HUES64 (cell line): Measurements from ENCODE around the gene DDX49.

Experiments
- H3K27ac ChIP-seq: 2 replicates; pipeline ENCODE4 v1.7.0; 2013; ENCODE audit warnings: low read depth, low read length, inconsistent platforms
- H3K27me3 ChIP-seq: 2 replicates; pipeline ENCODE4 v1.6.1; 2013; ENCODE audit warnings: mild to moderate bottlenecking, low read length; ENCODE audit not compliant: insufficient read depth
- H3K36me3 ChIP-seq: 2 replicates; pipeline ENCODE4 v1.6.1; 2013; ENCODE audit warnings: mild to moderate bottlenecking, low read length; ENCODE audit not compliant: insufficient read depth
- H3K4me1 ChIP-seq: 2 replicates; pipeline ENCODE4 v1.6.1; 2013; ENCODE audit warnings: mild to moderate bottlenecking, low read length, moderate library complexity; ENCODE audit not compliant: insufficient read depth
- H3K4me3 ChIP-seq: 2 replicates; pipeline ENCODE4 v1.5.1; 2013; ENCODE audit warnings: mild to moderate bottlenecking, low read length, moderate library complexity
- H3K9ac ChIP-seq: 2 replicates; pipeline ENCODE4 v1.6.1; 2013; ENCODE audit warnings: mild to moderate bottlenecking, low read depth, low read length
- H3K9me3 ChIP-seq: 2 replicates; pipeline ENCODE4 v1.6.1; 2013; ENCODE audit warnings: low read depth, low read length; ENCODE audit not compliant: insufficient read depth
- WGBS: fragments of 150-250, 120-280 bp; methylation state at CpG from one replicate; pipeline ENCODE4 v1.1.7; 2013; ENCODE audit warnings: missing lambda C conversion rate; 5-methylcytosine and 5-hydroxymethylcytosine counted together

DDX49 gene

GRCh38 chr19:18881491-18881890, 38.0 kb upstream of the DDX49 start:
- Histone ChIP-seq H3K27ac (no peak overlapping the region), H3K9me3 (0 out of 2 replicates have a peak, but pooled peaks cover 4% of the 10 kb centered on the region), H3K27me3 (no peaks in the 10 kb centered on the region), H3K4me1 (no peaks in the 10 kb centered on the region), H3K36me3 (peaks cover 45% of the 10 kb centered on the region), H3K9ac (no peak overlapping the region), H3K4me3 (no peak overlapping the region)
- WGBS: 93% methylated on average over 7 of the region's 7 CpGs

- Histone ChIP-seq H3K36me3 (peaks cover 31% of the 10 kb centered on the region), H3K4me1 (no peaks in the 10 kb centered on the region)
- WGBS: 93% methylated on average over 30 of the region's 30 CpGs
Measured at GRCh38 chr19:18883526-18884304, 35.8 kb upstream of the DDX49 start.

GRCh38 chr19:18886972-18887371, 32.5 kb upstream of the DDX49 start:
- Histone ChIP-seq H3K27me3 (no peaks in the 10 kb centered on the region), H3K4me1 (no peaks in the 10 kb centered on the region), H3K9ac (no peak overlapping the region), H3K27ac (no peak overlapping the region), H3K4me3 (no peak overlapping the region), H3K36me3 (peaks cover 21% of the 10 kb centered on the region), H3K9me3 (no peaks in the 10 kb centered on the region)
- 95% methylated on average over 4 of the region's 4 CpGs for WGBS

More at GRCh38 chr19:18883526-18884304, 35.8 kb upstream of the DDX49 start:
- Histone ChIP-seq H3K4me3 (no peak overlapping the region), H3K27me3 (no peaks in the 10 kb centered on the region), H3K27ac (no peak overlapping the region), H3K9me3 (no peaks in the 10 kb centered on the region), H3K9ac (no peak overlapping the region)

- Histone ChIP-seq H3K9me3 (no peaks in the 10 kb centered on the region), H3K4me3 (no peak overlapping the region), H3K27ac (no peak overlapping the region), H3K27me3 (peaks cover 5% of the 10 kb centered on the region; the same call in 1 of the 2 replicates), H3K9ac (no peak overlapping the region), H3K36me3 (peaks cover 11% of the 10 kb centered on the region), H3K4me1 (peaks cover 6% of the 10 kb centered on the region)
- WGBS: 92% methylated on average over 10 of the region's 10 CpGs
Measured at GRCh38 chr19:18889949-18890745, 29.4 kb upstream of the DDX49 start.

DNA sequence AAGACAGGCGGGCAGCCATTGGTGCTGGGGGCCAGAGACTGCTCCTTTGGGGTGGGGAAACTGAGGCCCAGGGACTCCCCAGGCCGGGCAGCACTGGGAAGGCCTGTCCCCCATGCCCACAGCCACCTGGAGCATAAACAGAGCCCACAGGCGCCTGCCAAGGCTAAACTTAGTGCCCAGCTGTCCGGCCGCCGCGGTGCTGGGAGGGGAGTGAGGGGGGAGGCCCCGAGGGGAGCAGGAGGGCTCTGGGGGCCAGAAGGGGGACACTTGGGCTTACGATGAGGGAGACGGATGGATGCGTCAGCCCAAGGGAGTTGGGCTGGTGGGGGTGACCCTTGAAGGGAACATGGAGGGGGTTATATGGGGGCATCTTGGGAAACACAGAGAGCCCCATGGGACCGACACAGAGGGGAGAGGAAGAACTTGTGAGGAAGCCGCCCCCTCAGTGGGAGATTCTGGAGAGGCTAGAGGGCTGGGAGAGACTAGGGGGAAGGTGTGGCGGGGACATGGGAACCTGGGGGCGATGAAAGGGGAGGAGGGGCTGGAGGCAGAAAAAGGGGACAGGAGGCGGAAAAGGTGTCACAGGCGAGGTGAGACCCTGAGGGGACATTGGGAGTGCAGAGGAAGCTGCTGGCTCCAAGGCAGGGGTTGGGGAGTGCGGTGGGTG, 25.8 kb upstream of the DDX49 start:
- Histone ChIP-seq H3K4me1 (peaks cover 6% of the 10 kb centered on the region), H3K27ac (no peak overlapping the region), H3K27me3 (peaks cover 17% of the 10 kb centered on the region), H3K4me3 (no peak overlapping the region), H3K9ac (no peak overlapping the region), H3K9me3 (no peaks in the 10 kb centered on the region), H3K36me3 (peaks cover 4% of the 10 kb centered on the region; the same call in 1 of the 2 replicates)
- 83% methylated on average over 17 of the region's 18 CpGs for WGBS

- H3K4me3 ChIP-seq: peak overlapping the region; percentile 69
- WGBS: 42% methylated on average over 24 of the region's 28 CpGs
Measured at GRCh38 chr19:18894254-18895037, 25.1 kb upstream of the DDX49 start.

GRCh38 chr19:18895038-18895823, 24.3 kb upstream of the DDX49 start:
- Histone ChIP-seq H3K9me3 (no peaks in the 10 kb centered on the region), H3K4me1 (peaks cover 6% of the 10 kb centered on the region), H3K27ac (no peak overlapping the region), H3K27me3 (peaks cover 17% of the 10 kb centered on the region), H3K4me3 (peak overlapping the region; percentile 69), H3K36me3 (peaks cover 8% of the 10 kb centered on the region; the same call in 1 of the 2 replicates), H3K9ac (peak overlapping the region; percentile 69)
- 1% methylated on average over 72 of the region's 72 CpGs for WGBS

More at GRCh38 chr19:18894254-18895037, 25.1 kb upstream of the DDX49 start:
- Histone ChIP-seq H3K27ac (no peak overlapping the region), H3K9ac (0 out of 2 replicates have a peak overlapping the region, but pooled peaks have one; percentile 69), H3K9me3 (no peaks in the 10 kb centered on the region), H3K36me3 (peaks cover 5% of the 10 kb centered on the region; the same call in 1 of the 2 replicates), H3K4me1 (peaks cover 6% of the 10 kb centered on the region), H3K27me3 (peaks cover 17% of the 10 kb centered on the region)

DNA sequence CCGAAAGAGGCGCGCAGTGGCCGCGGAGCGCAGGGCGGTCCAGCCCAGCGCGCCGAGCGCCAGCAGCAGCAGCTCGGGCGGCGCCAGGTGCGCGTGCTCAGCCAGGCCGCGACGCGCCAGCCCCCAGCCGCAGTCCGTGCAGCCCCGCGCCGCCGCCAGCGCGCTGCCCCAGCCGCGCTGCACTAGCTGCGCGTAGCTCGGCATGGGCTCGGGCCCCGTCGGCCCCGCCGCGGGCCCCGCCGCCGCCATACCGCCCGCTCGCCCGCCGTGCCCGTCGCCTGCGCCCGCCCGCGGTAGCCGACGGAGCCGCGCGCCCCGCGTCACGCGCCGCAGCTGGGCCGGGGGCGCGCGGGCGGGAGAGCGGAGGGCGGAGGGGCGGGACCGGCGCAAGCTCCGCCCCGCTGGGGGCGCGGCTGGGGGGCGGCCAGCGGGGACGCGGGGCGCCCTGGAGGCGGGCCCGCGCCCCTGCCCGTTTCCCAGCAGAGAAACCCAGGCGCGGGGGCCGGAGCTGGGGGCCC, 23.6 kb upstream of the DDX49 start, which contains the start of gene CERS1:
Gene CERS1, minus strand, starts transcription at position 335 of the 518 bp plus-strand sequence. Its CDS starts 86 bp downstream, at position 249.
- Histone ChIP-seq H3K27me3 (peaks cover 17% of the 10 kb centered on the region), H3K9ac (peak within 1 kb of the TSS; percentile 69), H3K27ac (no peak within 1 kb of the TSS), H3K4me3 (peak within 1 kb of the TSS; percentile 69), H3K36me3 (peaks cover 12% of the 10 kb centered on the region; the same call in 1 of the 2 replicates), H3K9me3 (no peaks in the 10 kb centered on the region), H3K4me1 (peaks cover 6% of the 10 kb centered on the region)
- under 1% methylated on average over 89 of the region's 89 CpGs for WGBS

GRCh38 chr19:18896421-18896841, 23.1 kb upstream of the DDX49 start:
- H3K9me3 ChIP-seq: no peaks in the 10 kb centered on the region
- WGBS: 26% methylated on average over 33 of the region's 33 CpGs
- peaks cover 6% of the 10 kb centered on the region for H3K4me1 ChIP-seq
- no peak overlapping the region for H3K27ac ChIP-seq
- peaks cover 17% of the 10 kb centered on the region for H3K27me3 ChIP-seq
- peaks cover 17% of the 10 kb centered on the region; the same call in 1 of the 2 replicates for H3K36me3 ChIP-seq
- peak overlapping the region; percentile 69 for H3K4me3 ChIP-seq
- no peak overlapping the region for H3K9ac ChIP-seq
